Measurements from ENCODE around the gene ZC3H7A. TPM values are rescaled to one million over a fixed set of nuclear protein-coding genes. Genes with fewer than 3 reads are reported as not detected.
A peak's percentile ranks its signal among the peaks of the same experiment; 100 is the strongest.

Gene ZC3H7A
- total and polyA plus RNA-seq, 10 of the 15 experiments (the other 5 are each of a cell fraction or from before 2014, with no cell fraction given), result 46.3 to 188 (median 68.6) TPM

DNA sequence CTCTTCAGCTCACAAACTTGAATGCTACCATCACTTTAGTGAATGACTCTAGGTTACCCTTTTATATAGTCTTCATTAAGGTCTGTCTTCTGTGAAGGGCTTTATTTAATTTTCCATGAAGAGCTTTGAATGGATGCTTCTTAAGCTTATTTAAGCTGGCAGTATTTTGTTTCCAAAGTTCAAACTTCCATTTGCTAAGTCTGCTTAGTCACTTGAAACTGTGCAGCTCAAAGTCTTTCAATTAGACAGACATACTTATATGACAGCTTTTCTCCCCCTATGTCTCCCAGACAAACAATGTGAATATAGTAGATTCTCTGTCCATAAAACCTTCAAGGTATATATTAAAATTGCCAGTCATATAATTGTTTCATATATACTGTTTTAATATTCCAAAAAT, 77.9 kb downstream of the ZC3H7A start (continued):
- TF ChIP-seq ETV6 (conservative IDR thresholded peaks at IDR 0.05 in 1 of 2, IDR thresholded peaks at IDR 0.05 in 1 of 2; ENCODE audit: borderline replicate concordance in 1 of 2, low read depth in 1 of 2) (no peak), YY1 (IDR thresholded peaks at IDR 0.05; ENCODE audit: low read depth, low read length) (no peak), ZNF217 (IDR thresholded peaks at IDR 0.05) (no peak), YBX1 (IDR thresholded peaks at IDR 0.05) (no peak)
- TF ChIP-seq, protein P1, sequence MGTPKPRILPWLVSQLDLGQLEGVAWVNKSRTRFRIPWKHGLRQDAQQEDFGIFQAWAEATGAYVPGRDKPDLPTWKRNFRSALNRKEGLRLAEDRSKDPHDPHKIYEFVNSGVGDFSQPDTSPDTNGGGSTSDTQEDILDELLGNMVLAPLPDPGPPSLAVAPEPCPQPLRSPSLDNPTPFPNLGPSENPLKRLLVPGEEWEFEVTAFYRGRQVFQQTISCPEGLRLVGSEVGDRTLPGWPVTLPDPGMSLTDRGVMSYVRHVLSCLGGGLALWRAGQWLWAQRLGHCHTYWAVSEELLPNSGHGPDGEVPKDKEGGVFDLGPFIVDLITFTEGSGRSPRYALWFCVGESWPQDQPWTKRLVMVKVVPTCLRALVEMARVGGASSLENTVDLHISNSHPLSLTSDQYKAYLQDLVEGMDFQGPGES (IDR thresholded peaks at IDR 0.05), result no peak

DNA sequence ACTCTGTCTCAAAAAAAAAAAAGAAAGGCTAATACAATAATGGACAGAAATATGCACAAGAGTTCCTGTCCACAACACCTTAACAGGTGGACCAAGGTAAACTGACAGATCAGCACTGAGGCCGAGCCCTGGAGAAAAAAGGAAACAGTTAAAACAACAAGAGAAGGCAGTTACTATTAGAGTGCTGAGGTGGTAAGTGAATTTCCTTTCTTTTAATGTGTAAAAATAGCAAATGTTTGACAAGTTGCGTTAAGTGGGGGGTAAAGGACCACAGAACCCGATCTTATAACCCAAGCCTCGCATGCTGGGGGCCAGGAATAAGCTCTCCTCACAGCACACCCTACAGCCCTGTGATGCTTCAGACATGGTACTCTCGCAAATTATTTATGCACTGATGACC, 79.2 kb downstream of the ZC3H7A start:
- POLR2A ChIA-PET, result interaction anchor here (0.5 to 2.2 kb wide), 4 partner anchors 23 to 94 kb away, joined by 3 to 8 read pairs (median 5); partner anchors contain the start of gene TXNDC11
- DNase-seq (ENCODE audit: low read depth, low spot score) (no peak), FAIRE-seq (peak; percentile 78), ATAC-seq (no peak)
- Histone ChIP-seq H3K27me3 (replicated peaks in 1 of 2; ENCODE audit: control insufficient read depth in 2 of 2, insufficient read depth in 2 of 2, low read length in 1 of 2) (no peaks in the 10 kb centered on the region), H3K4me2 (ENCODE audit: control insufficient read depth, insufficient read depth) (no peak overlapping the region), H3K36me3 (ENCODE audit: control insufficient read depth in 2 of 2, insufficient read depth in 2 of 2, low read length in 1 of 2) (peaks cover 21 to 29% of the 10 kb centered on the region in 2 experiments), H3K4me1 (ENCODE audit: control insufficient read depth, insufficient read depth, low read length) (peaks cover 16% of the 10 kb centered on the region), H3K27ac (ENCODE audit: control insufficient read depth, insufficient read depth) (no peak overlapping the region), H3K4me3 (no peak overlapping the region), H3K9me3 (replicated peaks; ENCODE audit: control insufficient read depth, insufficient read depth, low read length) (no peaks in the 10 kb centered on the region), H3K9ac (ENCODE audit: control insufficient read depth, insufficient read depth, low read length) (no peak overlapping the region), H3K79me2 (ENCODE audit: control insufficient read depth, insufficient read depth, low read length) (no peaks in the 10 kb centered on the region; the same call in none of the 2 replicates), H4K20me1 (ENCODE audit: control insufficient read depth, insufficient read depth) (no peaks in the 10 kb centered on the region), H2AFZ (ENCODE audit: control insufficient read depth, low read depth, low read length) (no peak overlapping the region)
- CTCF ChIA-PET, result interaction anchor here (0.7 to 2.1 kb wide), 3 partner anchors 14 to 25 kb away, joined by 3 to 5 read pairs (median 5); no protein-coding TSS in a partner anchor
- in situ Hi-C loops (cut with MboI) (no loop called here), intact Hi-C loops (cut with micrococcal nuclease; ENCODE audit: unreplicated experiment) (loop anchor here (5.0 kb wide), 1 partner anchor 311 kb away; no protein-coding TSS in a partner anchor)
- SMC1A ChIA-PET (ENCODE audit: uncharacterized antibody, unreplicated experiment), result interaction anchor here (1.1 to 6.7 kb wide), 8 partner anchors 10 to 186 kb away, joined by 3 to 41 read pairs (median 6); no protein-coding TSS in a partner anchor
- 24% methylated on average over 5 of the region's 5 CpGs for WGBS (ENCODE audit: insufficient coverage, insufficient replicate concordance, low lambda C conversion rate, missing lambda C conversion rate)
- BruUV-seq (replicated peaks), result no TSS peak
- RAD21 ChIA-PET (ENCODE audit: unreplicated experiment), result interaction anchor here (0.7 to 2.2 kb wide), 4 partner anchors 33 to 186 kb away, joined by 3 to 10 read pairs (median 6); partner anchors contain the start of gene ZC3H7A
- TF ChIP-seq HCFC1 (IDR thresholded peaks at IDR 0.05; ENCODE audit: low read length) (no peak), POLR2A (IDR thresholded peaks at IDR 0.05; ENCODE audit: low read depth, low read length) (no peak), PAX8 (IDR thresholded peaks at IDR 0.05) (no peak), SMC3 (IDR thresholded peaks at IDR 0.05; ENCODE audit: borderline replicate concordance, low read length) (no peak), EED (IDR thresholded peaks at IDR 0.05; ENCODE audit: low read depth) (no peak), FOS (IDR thresholded peaks at IDR 0.05; ENCODE audit: borderline replicate concordance, extremely low read depth, insufficient read length) (no peak), CBFB (IDR thresholded peaks at IDR 0.05; ENCODE audit: low read depth) (no peak), PAX5 (IDR thresholded peaks at IDR 0.05; ENCODE audit: borderline replicate concordance, low read depth, low read length) (no peak), ZSCAN29 (IDR thresholded peaks at IDR 0.05) (no peak), RCOR1 (conservative IDR thresholded peaks at IDR 0.05; ENCODE audit: low read depth, low read length) (no peak), ZNF384 (IDR thresholded peaks at IDR 0.05; ENCODE audit: borderline replicate concordance, low read depth, low read length) (no peak), KAT2A (conservative IDR thresholded peaks at IDR 0.05; ENCODE audit: control insufficient read depth, low read depth, low read length) (no peak), NFXL1 (IDR thresholded peaks at IDR 0.05; ENCODE audit: borderline replicate concordance) (no peak), RUNX3 (IDR thresholded peaks at IDR 0.05; ENCODE audit: low read length) (no peak)
- TF ChIP-seq, protein P2, sequence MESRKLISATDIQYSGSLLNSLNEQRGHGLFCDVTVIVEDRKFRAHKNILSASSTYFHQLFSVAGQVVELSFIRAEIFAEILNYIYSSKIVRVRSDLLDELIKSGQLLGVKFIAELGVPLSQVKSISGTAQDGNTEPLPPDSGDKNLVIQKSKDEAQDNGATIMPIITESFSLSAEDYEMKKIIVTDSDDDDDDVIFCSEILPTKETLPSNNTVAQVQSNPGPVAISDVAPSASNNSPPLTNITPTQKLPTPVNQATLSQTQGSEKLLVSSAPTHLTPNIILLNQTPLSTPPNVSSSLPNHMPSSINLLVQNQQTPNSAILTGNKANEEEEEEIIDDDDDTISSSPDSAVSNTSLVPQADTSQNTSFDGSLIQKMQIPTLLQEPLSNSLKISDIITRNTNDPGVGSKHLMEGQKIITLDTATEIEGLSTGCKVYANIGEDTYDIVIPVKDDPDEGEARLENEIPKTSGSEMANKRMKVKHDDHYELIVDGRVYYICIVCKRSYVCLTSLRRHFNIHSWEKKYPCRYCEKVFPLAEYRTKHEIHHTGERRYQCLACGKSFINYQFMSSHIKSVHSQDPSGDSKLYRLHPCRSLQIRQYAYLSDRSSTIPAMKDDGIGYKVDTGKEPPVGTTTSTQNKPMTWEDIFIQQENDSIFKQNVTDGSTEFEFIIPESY (IDR thresholded peaks at IDR 0.05), result no peak
